ENCODE measurements around the gene ADD1. TPM values are rescaled to one million over a fixed set of nuclear protein-coding genes. Genes with fewer than 3 reads are reported as not detected.

ADD1 gene
- total and polyA plus RNA-seq, 2 donors (not counting 1 experiment from before 2014, with no cell fraction given), result 164 to 171 TPM

GRCh38 chr4:2939383-2940243 is 96.0 kb downstream of the ADD1 start:
- no peak overlapping the region for H2AFZ ChIP-seq (ENCODE audit: low read length)
- peaks cover 54% of the 10 kb centered on the region for H3K36me3 ChIP-seq (ENCODE audit: control insufficient read depth, insufficient read depth, low read length)
- no peaks in the 10 kb centered on the region for H3K9me3 ChIP-seq (ENCODE audit: control insufficient read depth, insufficient read depth, low read depth, low read length)
- no peak for DNase-seq (ENCODE audit: low read depth in 2 of 2)
- no peak overlapping the region for H3K27ac ChIP-seq (ENCODE audit: insufficient read depth, low read length)
- H3K79me2 ChIP-seq (ENCODE audit: control insufficient read depth, insufficient read depth, low read length), result peaks cover 17% of the 10 kb centered on the region
- no peak overlapping the region for H3K4me3 ChIP-seq (replicated peaks in 1 of 4; ENCODE audit: control extremely low read depth in 1 of 4, insufficient read depth in 1 of 4, low read depth in 3 of 4, low read length in 4 of 4)
- H3K27me3 ChIP-seq (ENCODE audit: control insufficient read depth, insufficient read depth, low read length), result no peaks in the 10 kb centered on the region
- peaks cover 11% of the 10 kb centered on the region for H3K4me1 ChIP-seq (ENCODE audit: control insufficient read depth, extremely low read depth, insufficient read depth, low read length)
- no peak overlapping the region for H3K4me2 ChIP-seq (ENCODE audit: extremely low read depth, insufficient read depth, low read length)
- H4K20me1 ChIP-seq (ENCODE audit: control insufficient read depth, extremely low read depth, insufficient read depth, low read length), result no peaks in the 10 kb centered on the region
- no peak overlapping the region for H3K9ac ChIP-seq (ENCODE audit: insufficient read depth, low read length)
- TF ChIP-seq, protein P1, sequence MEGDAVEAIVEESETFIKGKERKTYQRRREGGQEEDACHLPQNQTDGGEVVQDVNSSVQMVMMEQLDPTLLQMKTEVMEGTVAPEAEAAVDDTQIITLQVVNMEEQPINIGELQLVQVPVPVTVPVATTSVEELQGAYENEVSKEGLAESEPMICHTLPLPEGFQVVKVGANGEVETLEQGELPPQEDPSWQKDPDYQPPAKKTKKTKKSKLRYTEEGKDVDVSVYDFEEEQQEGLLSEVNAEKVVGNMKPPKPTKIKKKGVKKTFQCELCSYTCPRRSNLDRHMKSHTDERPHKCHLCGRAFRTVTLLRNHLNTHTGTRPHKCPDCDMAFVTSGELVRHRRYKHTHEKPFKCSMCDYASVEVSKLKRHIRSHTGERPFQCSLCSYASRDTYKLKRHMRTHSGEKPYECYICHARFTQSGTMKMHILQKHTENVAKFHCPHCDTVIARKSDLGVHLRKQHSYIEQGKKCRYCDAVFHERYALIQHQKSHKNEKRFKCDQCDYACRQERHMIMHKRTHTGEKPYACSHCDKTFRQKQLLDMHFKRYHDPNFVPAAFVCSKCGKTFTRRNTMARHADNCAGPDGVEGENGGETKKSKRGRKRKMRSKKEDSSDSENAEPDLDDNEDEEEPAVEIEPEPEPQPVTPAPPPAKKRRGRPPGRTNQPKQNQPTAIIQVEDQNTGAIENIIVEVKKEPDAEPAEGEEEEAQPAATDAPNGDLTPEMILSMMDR (conservative IDR thresholded peaks at IDR 0.05 in 1 of 2, IDR thresholded peaks at IDR 0.05 in 1 of 2; ENCODE audit: low read depth in 1 of 2, low read length in 2 of 2), result no peak
- no peak for TF ChIP-seq EZH2 (IDR thresholded peaks at IDR 0.05; ENCODE audit: low read length, missing control alignments)

DNA sequence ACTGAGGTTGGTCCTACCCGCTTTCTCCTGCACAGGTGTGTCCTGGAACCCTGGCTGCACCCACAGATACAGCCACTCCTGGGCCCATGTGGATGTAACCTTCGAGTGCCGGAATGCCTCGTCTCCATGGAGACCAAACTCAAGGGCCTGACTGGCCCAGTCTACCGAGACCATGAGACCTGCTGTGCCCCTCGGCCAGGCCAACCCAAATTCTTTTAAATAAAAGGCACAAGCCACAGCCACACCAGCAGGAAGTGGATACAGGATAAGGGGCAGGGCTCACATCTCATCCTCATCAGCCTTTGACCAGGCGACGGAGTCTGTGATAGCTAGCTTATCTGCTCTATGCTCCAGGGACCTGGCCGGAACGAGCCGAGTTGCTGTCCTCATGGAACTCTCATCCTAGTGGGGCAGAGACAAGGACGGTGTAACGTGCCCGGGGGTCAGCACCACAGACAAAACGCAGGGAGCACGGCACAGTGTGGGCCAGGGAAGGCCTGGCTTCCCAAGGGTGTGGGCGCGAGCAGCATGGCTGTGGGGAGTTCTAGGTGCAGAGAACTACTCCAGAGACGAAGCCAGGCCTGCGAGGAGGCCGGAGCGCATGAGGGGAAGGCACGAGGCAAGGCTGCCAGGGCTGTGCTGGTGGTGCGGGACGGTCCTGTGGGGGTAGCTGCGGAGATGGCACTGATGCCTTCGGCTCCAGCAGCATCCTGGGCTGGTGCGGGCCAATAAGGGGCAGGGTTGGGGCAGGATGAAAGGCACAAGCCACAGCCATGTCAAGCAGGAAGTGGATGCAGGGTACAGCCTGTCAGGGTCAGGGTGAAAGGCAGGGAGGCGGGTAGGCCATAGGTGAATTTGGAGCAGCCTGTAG is 96.9 kb downstream of the ADD1 start:
- peaks cover 54% of the 10 kb centered on the region for H3K36me3 ChIP-seq (ENCODE audit: control insufficient read depth, insufficient read depth, low read length)
- H4K20me1 ChIP-seq (ENCODE audit: control insufficient read depth, extremely low read depth, insufficient read depth, low read length), result no peaks in the 10 kb centered on the region
- H3K4me1 ChIP-seq (ENCODE audit: control insufficient read depth, extremely low read depth, insufficient read depth, low read length), result peaks cover 10% of the 10 kb centered on the region
- H3K27ac ChIP-seq (ENCODE audit: insufficient read depth, low read length), result no peak overlapping the region
- DNase-seq (ENCODE audit: low read depth in 2 of 2), result no peak
- TF ChIP-seq, protein P1 (conservative IDR thresholded peaks at IDR 0.05 in 1 of 2, IDR thresholded peaks at IDR 0.05 in 1 of 2; ENCODE audit: low read depth in 1 of 2, low read length in 2 of 2), result no peak
- TF ChIP-seq EZH2 (IDR thresholded peaks at IDR 0.05; ENCODE audit: low read length, missing control alignments), result no peak
- no peak overlapping the region for H2AFZ ChIP-seq (ENCODE audit: low read length)
- no peak overlapping the region for H3K4me3 ChIP-seq (replicated peaks in 1 of 4; ENCODE audit: control extremely low read depth in 1 of 4, insufficient read depth in 1 of 4, low read depth in 3 of 4, low read length in 4 of 4)
- H3K79me2 ChIP-seq (ENCODE audit: control insufficient read depth, insufficient read depth, low read length), result peaks cover 10% of the 10 kb centered on the region
- H3K9ac ChIP-seq (ENCODE audit: insufficient read depth, low read length), result no peak overlapping the region
- no peaks in the 10 kb centered on the region for H3K9me3 ChIP-seq (ENCODE audit: control insufficient read depth, insufficient read depth, low read depth, low read length)
- no peak overlapping the region for H3K4me2 ChIP-seq (ENCODE audit: extremely low read depth, insufficient read depth, low read length)
- no peaks in the 10 kb centered on the region for H3K27me3 ChIP-seq (ENCODE audit: control insufficient read depth, insufficient read depth, low read length)

Measured in fibroblast of lung (primary cell).